Measurements from ENCODE around the gene COBL.

Gene COBL

DNA sequence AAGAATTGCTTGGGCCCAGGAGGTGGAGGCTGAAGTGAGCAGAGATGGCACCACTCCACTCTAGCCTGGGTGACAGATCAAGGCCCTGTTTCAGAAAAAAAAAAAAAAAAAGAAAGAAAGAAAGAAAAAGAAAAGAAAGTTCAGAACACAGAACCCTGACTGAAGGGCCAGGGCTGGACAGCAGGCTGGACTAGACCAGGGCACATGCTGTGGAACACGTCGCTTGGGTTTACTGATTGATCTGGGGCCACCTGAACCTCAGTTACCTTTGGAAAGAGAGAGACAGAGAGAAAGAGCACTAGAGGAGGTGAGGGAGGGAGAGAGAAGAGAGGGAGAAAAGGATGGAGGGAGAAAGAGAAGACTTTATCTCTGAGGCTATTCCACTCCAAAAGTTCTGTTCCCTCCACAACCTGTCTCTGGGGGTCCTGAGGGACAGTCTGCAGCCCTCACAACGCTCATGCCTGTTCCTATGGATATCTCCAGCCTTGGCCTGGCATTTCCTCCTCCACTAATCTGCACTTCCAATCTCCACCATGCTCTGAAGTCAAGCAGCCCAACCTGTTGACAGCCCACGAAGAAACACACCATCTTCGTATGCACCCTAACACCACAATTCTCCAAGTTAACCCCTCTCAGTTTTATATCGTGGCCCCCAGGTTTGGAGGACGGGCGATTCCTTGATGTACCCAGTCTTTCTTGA lies 81.8 kb downstream of the COBL start:
- DNase-seq (ENCODE audit: low read depth in 2 of 2): no peak

GRCh38 chr7:51234139-51234538 lies 82.5 kb downstream of the COBL start:
- DNase-seq (ENCODE audit: low read depth in 2 of 2): no peak

DNA sequence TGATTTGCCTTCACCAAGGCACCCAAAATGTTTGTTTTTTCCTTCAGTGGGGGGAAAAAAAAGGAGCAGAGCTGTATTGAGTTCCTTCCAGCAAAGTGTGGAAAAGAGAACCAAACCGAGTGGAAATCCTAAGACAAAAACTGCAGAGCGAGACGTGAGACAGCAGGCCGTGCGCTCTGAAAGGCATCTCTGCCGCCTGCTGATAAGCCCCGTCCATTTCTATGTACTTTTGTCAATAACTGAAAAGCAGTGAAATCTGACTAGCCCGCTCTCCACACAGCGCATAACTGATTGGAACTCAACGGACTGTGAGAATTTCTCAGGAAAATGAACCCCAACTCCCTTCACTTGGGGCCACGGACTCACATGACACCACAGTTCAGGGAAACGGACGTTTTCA lies 83.2 kb downstream of the COBL start:
- DNase-seq (ENCODE audit: low read depth in 2 of 2): no peak

GRCh38 chr7:51230723-51231122 lies 85.9 kb downstream of the COBL start:
- DNase-seq (ENCODE audit: low read depth in 2 of 2): no peak

DNA sequence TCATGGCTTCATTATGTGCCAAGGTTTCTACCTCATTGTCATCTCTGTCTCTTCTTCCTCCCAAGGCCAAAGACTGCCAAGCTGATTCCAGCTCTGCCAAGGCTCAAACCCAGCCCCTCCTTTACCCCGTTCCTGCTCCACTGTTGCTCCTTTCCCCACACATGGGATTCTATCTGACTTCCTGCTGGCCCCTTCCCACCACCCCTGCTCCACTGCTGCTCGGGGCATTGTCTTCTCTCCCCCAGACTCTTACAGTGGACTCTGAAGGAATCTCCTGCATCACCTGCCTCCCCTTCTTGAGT lies 86.3 kb downstream of the COBL start:
- no peak for DNase-seq (ENCODE audit: low read depth in 2 of 2)

DNA sequence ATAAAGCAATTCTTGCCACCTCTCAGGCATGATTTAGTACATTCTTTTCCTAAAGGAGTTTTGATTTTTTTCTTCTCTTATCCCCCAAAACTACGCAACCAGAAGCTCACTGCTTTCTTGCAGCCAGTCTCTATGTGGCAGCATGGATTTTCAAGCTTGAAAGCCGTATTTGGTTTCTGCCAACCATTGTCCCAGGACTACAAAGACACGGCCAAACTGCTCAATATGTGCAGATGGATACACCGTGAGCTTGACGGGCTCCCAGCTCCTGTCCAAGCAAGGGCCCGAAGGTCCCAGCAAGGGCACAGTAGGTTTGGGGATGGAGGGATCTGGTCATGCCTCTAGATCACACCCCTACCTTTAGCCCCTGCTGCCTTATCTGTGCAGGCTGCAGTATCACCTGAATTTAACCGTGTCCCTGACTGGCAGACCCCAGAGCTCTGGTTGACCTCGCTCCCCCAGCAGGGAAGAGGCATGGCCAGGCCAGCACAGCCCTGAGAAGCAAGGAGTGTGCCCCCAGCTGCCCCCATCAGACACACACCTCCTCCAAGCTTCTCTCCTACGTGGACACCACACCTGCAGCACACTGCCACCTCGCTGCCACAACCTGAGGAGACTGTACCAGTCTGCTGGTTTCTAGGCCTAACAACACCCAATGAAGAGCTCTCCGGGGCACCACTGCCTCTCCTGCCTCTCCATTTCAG lies 86.8 kb downstream of the COBL start:
- DNase-seq (ENCODE audit: low read depth in 2 of 2): no peak

- no peak for DNase-seq (ENCODE audit: low read depth in 2 of 2)
These were observed 87.5 kb downstream of the COBL start for GRCh38 chr7:51229106-51229537.

GRCh38 chr7:51228386-51228958 lies 88.1 kb downstream of the COBL start:
- no peak for DNase-seq (ENCODE audit: low read depth in 2 of 2)

GRCh38 chr7:51227861-51228260 lies 88.7 kb downstream of the COBL start:
- DNase-seq (ENCODE audit: low read depth in 2 of 2): no peak

- no peak for DNase-seq (ENCODE audit: low read depth in 2 of 2)
These were observed 89.6 kb downstream of the COBL start for GRCh38 chr7:51226916-51227535.

DNA sequence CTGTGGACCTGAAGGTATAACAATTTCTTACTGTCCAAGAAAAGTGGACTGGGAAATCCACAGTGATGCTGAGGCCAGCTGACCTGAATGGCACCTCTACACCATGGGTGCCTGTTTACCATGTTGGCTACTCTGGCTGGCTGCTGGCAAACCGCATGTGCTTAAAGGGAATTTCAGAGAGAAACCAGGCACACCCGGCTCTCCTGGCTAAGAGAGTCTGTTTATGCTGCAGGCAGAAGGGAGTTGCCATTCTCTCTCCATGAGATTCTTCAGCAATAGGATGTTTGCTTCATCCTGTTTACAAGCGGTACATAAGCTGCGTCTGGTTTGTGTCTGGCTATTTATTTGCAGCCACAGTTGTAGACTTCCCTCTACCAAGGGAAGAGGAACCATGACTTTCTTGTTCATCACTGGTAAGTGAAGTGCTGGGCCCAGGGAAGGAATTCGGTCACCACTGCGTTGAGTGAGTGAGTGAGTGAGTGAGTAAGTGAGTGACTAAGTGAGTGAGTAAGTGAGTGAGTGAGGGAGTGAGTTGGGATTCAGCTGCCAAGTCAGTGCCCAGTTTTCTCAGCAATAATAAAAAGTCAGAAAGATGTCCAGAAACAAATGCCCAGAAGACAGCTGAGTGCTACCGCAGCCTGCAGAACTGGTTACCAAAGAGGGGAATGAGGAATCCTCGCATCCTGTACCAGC lies 90.4 kb downstream of the COBL start:
- no peak for DNase-seq (ENCODE audit: low read depth in 2 of 2)

GRCh38 chr7:51224811-51225595 lies 91.6 kb downstream of the COBL start:
- DNase-seq (ENCODE audit: low read depth in 2 of 2): no peak

DNA sequence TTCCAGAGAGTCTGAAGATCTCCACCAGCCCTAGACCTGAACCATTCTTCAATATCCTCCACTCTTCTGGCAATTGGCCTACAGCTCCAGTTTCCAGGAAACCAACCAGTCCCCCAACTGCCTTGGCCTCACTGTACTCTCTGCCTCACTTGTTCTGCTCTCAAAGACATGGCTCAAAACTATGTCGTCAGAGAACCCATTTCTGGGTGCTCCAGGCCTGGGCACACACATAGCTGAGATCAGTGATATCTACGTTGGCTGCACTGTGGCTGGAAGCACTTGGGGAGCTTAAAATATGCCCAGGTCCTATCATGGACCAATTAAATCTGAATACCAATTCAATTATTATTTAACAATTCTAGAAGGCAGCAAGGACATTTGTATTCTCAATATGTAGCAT lies 93.1 kb downstream of the COBL start:
- DNase-seq (ENCODE audit: low read depth in 2 of 2): no peak

DNA sequence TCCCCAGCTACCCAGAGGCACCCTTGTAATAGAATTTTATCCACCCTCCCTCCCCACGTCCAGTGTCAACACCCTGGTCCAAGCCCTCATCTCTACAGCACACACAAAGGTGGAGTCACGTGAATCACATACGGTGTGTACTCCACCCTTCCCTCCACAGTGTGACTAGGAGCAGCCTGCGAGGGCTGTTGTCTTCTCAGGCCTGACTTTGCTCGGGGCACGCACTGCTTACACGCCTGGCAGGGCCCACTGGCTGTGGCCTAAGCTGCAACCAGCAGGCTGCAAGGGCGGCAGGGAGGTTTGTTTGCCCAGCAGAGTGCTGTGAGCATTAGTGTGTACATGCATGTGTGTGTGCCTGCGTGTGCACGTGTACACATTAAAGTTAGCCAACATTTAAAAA lies 93.7 kb downstream of the COBL start:
- no peak for DNase-seq (ENCODE audit: low read depth in 2 of 2)

DNA sequence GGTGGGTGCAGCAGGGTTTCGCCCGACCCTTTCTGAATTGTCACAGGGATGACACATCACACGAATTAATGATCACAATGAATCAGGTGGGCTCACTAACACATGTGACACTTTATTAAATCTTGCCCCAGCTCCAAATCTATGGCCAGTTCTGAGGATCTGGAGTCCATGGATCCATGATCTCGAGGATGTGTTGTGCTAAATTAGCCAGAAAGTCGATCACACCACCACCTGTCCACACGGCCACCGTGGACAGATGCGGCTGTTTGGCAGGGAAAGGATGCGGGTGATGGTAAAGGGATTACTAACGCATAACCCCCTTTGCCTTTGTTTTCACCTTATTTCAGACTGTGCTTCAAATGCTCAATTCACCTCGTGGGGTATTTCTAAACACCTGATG lies 96.4 kb downstream of the COBL start:
- DNase-seq (ENCODE audit: low read depth in 2 of 2): no peak

DNA sequence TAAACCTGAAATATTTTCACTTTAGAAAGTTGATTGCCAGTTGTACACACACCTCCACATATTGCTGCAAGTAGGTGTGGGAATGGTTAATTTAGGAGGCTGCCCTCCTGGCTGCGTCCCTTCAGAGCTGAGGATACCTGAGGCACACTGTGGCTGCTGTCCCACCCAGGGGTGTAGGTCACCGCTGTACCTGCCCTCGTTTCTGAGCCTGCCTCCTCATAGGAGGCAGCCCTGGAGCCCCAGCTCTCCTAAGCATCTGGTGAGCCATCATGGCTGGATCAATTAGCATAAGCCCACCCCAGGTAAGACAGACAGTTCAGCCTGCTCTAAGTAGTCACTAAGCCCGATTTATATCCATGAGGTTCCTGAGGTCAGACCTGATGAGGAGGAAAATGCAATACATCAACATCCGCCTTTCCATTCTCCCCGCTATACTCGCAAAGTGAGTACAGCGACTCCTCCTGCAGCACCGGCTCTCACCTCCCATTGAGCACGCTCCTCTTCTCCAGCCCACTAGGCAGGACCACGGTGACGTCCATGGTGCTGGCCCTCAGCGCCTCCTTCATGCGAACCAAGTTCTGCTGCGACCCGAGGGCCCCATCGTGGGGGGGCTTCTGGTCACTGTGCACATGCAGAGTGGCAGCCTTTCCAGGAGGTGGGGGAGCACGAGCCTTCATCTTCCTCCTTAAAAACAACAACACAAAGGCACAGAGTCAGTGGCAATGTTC lies 97.2 kb downstream of the COBL start:
- DNase-seq (ENCODE audit: low read depth in 2 of 2): no peak

- no peak for DNase-seq (ENCODE audit: low read depth in 2 of 2)
These were observed 98.8 kb downstream of the COBL start for GRCh38 chr7:51217804-51218203.

DNA sequence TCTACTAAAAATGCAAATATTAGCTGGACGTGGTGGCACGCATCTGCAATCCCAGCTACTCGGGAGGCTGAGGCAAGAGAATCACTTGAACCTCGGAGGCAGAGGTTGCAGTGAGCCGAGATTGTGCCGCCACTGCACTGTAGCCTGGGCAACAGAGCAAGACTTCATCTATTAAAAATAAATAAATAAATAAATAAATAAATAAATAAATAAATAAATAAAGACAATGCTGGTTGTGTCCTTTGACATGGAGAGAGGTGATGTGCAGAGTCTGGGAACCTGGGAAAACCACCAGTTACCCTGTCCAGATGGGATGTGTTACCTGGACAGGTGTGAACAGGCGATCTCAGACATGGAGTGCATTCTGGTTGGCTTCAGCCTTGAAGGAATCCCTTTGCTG lies 102.5 kb downstream of the COBL start:
- no peak for DNase-seq (ENCODE audit: low read depth in 2 of 2)

GRCh38 chr7:51213618-51214017 lies 103.0 kb downstream of the COBL start:
- DNase-seq (ENCODE audit: low read depth in 2 of 2): no peak

DNA sequence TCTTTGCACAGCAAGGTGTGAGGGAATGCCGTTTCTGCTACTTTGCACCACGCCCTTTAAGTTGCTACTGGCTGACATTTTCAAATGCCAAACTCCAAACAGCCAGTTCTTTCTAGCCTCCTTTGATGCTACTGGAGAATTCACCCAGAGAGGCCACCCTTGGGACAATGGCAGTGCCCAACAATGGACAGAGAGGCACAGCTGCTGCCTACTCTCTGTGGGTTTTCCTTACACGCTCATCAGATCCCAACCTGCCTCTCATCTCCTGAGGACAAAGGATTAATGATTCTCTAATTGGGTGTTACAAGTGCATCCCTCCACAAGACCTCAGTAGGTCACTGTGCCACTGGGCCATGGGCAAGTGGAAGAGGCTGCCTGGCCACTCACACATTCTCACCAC lies 105.8 kb downstream of the COBL start:
- no peak for DNase-seq (ENCODE audit: low read depth in 2 of 2)

GRCh38 chr7:51209426-51209825 lies 107.2 kb downstream of the COBL start:
- DNase-seq (ENCODE audit: low read depth in 2 of 2): no peak

All from stimulated activated CD4-positive, alpha-beta T cell treated with anti-CD3 and anti-CD28 coated beads, Interleukin-15, amount 100 ng/mL, for 48 hours (primary cell).